Panc1 (cell line): ENCODE data around the gene ACOXL. TPM values are rescaled to one million over a fixed set of nuclear protein-coding genes. Genes with fewer than 3 reads are reported as not detected.

Source experiments
- ATAC-seq: fragments of 200-7000 bp; cut with Tn5 transposase; 2 replicates; pipeline ENCODE4 v1.9.1; 2020; ENCODE audit warnings: mild to moderate bottlenecking, moderate library complexity
- BruUV-seq: library from RNA; stranded (reverse); fragments of 400-500 nt; replicated peaks from 2 replicates; lab custom pipeline; 2021; lab: Mats Ljungman, UMichigan
- CTCF ChIA-PET: fragments of 300-600 bp; sonication (Branson Sonifier 250); formaldehyde crosslinking; loops from one replicate; lab custom pipeline; 2022; ENCODE audit warnings: antibody characterized with exemption; lab: Charles Lee
- POLR2A ChIA-PET: fragments of 300-600 bp; sonication (Branson Sonifier 250); formaldehyde crosslinking; loops from one replicate; lab custom pipeline; 2022; ENCODE audit warnings: antibody characterized with exemption; lab: Charles Lee
- DNase-seq: peaks from one replicate; pipeline ENCODE4 v3.0.0-alpha.2; 2010; ENCODE audit warnings: low read depth, low spot score
- H3K27ac ChIP-seq: 2 replicates; pipeline ENCODE4 v1.5.1; 2011; ENCODE audit warnings: mild to moderate bottlenecking, low read length, inconsistent platforms
- H3K27me3 ChIP-seq: fragments of 200-500 bp; sonication (Bioruptor generic); 2 replicates; pipeline ENCODE4 v1.6.0; 2014; ENCODE audit warnings: low read length, inconsistent platforms; ENCODE audit not compliant: control insufficient read depth, insufficient read depth
- H3K36me3 ChIP-seq: fragments of 200-500 bp; sonication (Bioruptor generic); 2 replicates; pipeline ENCODE4 v1.5.1; 2014; ENCODE audit warnings: inconsistent platforms, mild to moderate bottlenecking, low read length, moderate library complexity; ENCODE audit not compliant: control insufficient read depth, insufficient read depth
- H3K4me1 ChIP-seq: 2 replicates; pipeline ENCODE4 v1.5.1; 2011; ENCODE audit warnings: inconsistent platforms, mild to moderate bottlenecking, low read length, moderate library complexity; ENCODE audit not compliant: control insufficient read depth, insufficient read depth
- H3K4me3 ChIP-seq, 2 experiments: 2 replicates each; pipeline ENCODE4 v1.5.1; 2011 to 2012; ENCODE audit warnings: low read depth in 2 of 2, low read length in 2 of 2, mild to moderate bottlenecking in 2 of 2, inconsistent platforms in 1 of 2, moderate library complexity in 1 of 2
- H3K9me3 ChIP-seq: fragments of 200-500 bp; sonication (Bioruptor generic); 2 replicates; pipeline ENCODE4 v1.5.1; 2014; ENCODE audit warnings: low read depth, mild to moderate bottlenecking, inconsistent platforms, low read length, moderate library complexity; ENCODE audit not compliant: control insufficient read depth, insufficient read depth
- POLR2AphosphoS5 ChIP-seq: IDR thresholded peaks from 2 replicates; pipeline ENCODE4 v1.6.1; 2012; ENCODE audit warnings: mild to moderate bottlenecking, low read depth, low read length, moderate library complexity
- SIN3A ChIP-seq: IDR thresholded peaks from 2 replicates; pipeline ENCODE4 v1.6.1; 2012; ENCODE audit warnings: low read depth, mild to moderate bottlenecking, low read length, moderate library complexity, borderline replicate concordance; ENCODE audit not compliant: insufficient read depth
- TCF7L2 ChIP-seq: IDR thresholded peaks from 2 replicates; pipeline ENCODE4 v1.6.1; 2011; ENCODE audit warnings: mild to moderate bottlenecking, low read depth, low read length, inconsistent platforms
- in situ Hi-C: cut with HindIII; loops from 2 replicates; pipeline ENCODE4 v1.10.0; 2016; ENCODE audit warnings: low sequenced_read_pairs, low pct_unique_long_range_greater_than_20kb
- intact Hi-C: fragments of 100-400 bp; cut with micrococcal nuclease; formaldehyde crosslinking; loops from one replicate; pipeline ENCODE4 v1.10.0; 2022; ENCODE audit not compliant: unreplicated experiment
- total RNA-seq: library from RNA; stranded (reverse); gene quantifications from one replicate; pipeline ENCODE4 v1.2.1, GENCODE V29; 2021; ENCODE audit not compliant: unreplicated experiment
- TF ChIP-seq, protein P1 (sequence below), 2 experiments: IDR thresholded peaks; 2 replicates each; pipeline ENCODE4 v1.6.1; 2011 to 2012; ENCODE audit warnings: low read depth in 2 of 2, control low read depth in 1 of 2, low read length in 1 of 2, mild to moderate bottlenecking in 1 of 2, moderate library complexity in 1 of 2; ENCODE audit not compliant: insufficient read depth in 1 of 2
- TF ChIP-seq, protein P2 (sequence below): fragments of 450-650 bp; IDR thresholded peaks from 2 replicates; pipeline ENCODE4 v1.5.1; 2017; ENCODE audit warnings: mild to moderate bottlenecking

The ACOXL gene
- total RNA-seq, 1 experiment from 2014 or later: 4.9 TPM

DNA sequence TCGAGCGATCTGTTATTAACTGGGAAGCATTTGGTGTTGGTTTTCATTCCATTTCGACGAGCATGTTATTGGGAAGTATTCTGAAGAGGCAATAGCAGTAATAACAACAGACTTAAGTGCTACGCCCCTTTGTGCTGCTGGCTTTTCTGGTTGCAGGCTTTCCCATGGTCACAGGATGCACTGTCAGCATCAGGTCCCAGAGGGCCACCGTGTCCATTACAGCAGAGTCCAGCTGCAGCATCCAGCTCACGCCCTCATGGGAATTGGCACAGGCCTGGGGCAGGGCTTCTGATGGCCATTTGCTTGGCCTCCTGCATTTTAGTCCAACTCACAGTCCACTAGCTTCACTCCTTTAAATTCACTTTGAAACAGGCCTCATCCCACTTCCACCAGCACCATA is 432.7 kb downstream of the ACOXL start:
- ATAC-seq: no peak
- ChIA-PET CTCF (no interaction called here), POLR2A (no interaction called here)
- Histone ChIP-seq H3K9me3 (no peaks in the 10 kb centered on the region), H3K4me3 (no peak overlapping the region), H3K4me1 (peaks cover 20% of the 10 kb centered on the region), H3K27me3 (no peaks in the 10 kb centered on the region), H3K27ac (no peak overlapping the region), H3K36me3 (peaks cover 5% of the 10 kb centered on the region)
- BruUV-seq: no TSS peak
- DNase-seq: no peak
- intact Hi-C loops: no loop called here
- TF ChIP-seq, protein P1, sequence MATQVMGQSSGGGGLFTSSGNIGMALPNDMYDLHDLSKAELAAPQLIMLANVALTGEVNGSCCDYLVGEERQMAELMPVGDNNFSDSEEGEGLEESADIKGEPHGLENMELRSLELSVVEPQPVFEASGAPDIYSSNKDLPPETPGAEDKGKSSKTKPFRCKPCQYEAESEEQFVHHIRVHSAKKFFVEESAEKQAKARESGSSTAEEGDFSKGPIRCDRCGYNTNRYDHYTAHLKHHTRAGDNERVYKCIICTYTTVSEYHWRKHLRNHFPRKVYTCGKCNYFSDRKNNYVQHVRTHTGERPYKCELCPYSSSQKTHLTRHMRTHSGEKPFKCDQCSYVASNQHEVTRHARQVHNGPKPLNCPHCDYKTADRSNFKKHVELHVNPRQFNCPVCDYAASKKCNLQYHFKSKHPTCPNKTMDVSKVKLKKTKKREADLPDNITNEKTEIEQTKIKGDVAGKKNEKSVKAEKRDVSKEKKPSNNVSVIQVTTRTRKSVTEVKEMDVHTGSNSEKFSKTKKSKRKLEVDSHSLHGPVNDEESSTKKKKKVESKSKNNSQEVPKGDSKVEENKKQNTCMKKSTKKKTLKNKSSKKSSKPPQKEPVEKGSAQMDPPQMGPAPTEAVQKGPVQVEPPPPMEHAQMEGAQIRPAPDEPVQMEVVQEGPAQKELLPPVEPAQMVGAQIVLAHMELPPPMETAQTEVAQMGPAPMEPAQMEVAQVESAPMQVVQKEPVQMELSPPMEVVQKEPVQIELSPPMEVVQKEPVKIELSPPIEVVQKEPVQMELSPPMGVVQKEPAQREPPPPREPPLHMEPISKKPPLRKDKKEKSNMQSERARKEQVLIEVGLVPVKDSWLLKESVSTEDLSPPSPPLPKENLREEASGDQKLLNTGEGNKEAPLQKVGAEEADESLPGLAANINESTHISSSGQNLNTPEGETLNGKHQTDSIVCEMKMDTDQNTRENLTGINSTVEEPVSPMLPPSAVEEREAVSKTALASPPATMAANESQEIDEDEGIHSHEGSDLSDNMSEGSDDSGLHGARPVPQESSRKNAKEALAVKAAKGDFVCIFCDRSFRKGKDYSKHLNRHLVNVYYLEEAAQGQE (IDR thresholded peaks at IDR 0.05; ENCODE audit: insufficient read depth in 1 of 2, low read depth in 2 of 2, low read length in 1 of 2): no peak
- TF ChIP-seq SIN3A: no peak
- TF ChIP-seq, protein P2, sequence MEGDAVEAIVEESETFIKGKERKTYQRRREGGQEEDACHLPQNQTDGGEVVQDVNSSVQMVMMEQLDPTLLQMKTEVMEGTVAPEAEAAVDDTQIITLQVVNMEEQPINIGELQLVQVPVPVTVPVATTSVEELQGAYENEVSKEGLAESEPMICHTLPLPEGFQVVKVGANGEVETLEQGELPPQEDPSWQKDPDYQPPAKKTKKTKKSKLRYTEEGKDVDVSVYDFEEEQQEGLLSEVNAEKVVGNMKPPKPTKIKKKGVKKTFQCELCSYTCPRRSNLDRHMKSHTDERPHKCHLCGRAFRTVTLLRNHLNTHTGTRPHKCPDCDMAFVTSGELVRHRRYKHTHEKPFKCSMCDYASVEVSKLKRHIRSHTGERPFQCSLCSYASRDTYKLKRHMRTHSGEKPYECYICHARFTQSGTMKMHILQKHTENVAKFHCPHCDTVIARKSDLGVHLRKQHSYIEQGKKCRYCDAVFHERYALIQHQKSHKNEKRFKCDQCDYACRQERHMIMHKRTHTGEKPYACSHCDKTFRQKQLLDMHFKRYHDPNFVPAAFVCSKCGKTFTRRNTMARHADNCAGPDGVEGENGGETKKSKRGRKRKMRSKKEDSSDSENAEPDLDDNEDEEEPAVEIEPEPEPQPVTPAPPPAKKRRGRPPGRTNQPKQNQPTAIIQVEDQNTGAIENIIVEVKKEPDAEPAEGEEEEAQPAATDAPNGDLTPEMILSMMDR: no peak
- TF ChIP-seq TCF7L2: no peak
- TF ChIP-seq POLR2AphosphoS5: no peak
- in situ Hi-C loops: no loop called here

DNA sequence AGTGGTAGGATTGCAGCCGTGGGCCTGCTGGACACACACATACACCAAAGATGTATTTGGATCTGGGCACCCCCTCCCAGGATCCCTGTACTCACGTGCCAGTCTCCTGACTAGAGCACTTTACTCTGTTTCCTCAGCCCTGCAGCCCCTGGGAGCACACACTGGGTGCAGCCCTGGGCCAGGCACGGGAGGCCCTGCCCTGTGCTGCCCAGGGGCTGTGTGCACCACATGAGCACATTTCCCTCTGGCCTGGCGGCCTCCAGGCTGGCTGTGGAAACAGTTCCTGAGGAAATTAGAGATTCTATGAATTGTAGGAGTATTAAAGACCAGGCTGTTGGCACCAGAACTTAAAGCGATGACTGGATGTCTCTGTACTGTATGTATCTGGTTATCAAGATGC is 433.7 kb downstream of the ACOXL start:
- Histone ChIP-seq H3K4me3 (no peak overlapping the region), H3K27me3 (no peaks in the 10 kb centered on the region), H3K4me1 (peaks cover 19% of the 10 kb centered on the region), H3K27ac (no peak overlapping the region), H3K9me3 (no peaks in the 10 kb centered on the region), H3K36me3 (peaks cover 5% of the 10 kb centered on the region)
- TF ChIP-seq TCF7L2 (no peak), SIN3A (no peak), POLR2AphosphoS5 (no peak)
- TF ChIP-seq, protein P2: no peak
- TF ChIP-seq, protein P1 (IDR thresholded peaks at IDR 0.05; ENCODE audit: insufficient read depth in 1 of 2, low read depth in 2 of 2, low read length in 1 of 2): no peak
- BruUV-seq: no TSS peak
- in situ Hi-C loops (no loop called here), intact Hi-C loops (no loop called here)
- DNase-seq (no peak), ATAC-seq (no peak)
- ChIA-PET POLR2A (no interaction called here), CTCF (no interaction called here)
